PFSK-1 (cell line): ENCODE measurements around the gene MCTP1.

Experiments used
- FOXP2 ChIP-seq: optimal IDR thresholded peaks from 2 replicates; pipeline ENCODE3; 2011; ENCODE audit warnings: borderline replicate concordance, control low read depth, inconsistent platforms; ENCODE audit not compliant: insufficient read depth; ENCODE audit errors: extremely low read length, extremely low read depth
- POLR2AphosphoS5 ChIP-seq: IDR thresholded peaks from 2 replicates; pipeline ENCODE4 v1.6.1; 2012; ENCODE audit warnings: low read depth, mild to moderate bottlenecking, control low read depth, low read length, moderate library complexity
- SIN3A ChIP-seq: IDR thresholded peaks from 2 replicates; pipeline ENCODE4 v1.6.1; 2012; ENCODE audit warnings: mild to moderate bottlenecking, low read length, moderate library complexity, borderline replicate concordance; ENCODE audit not compliant: insufficient read depth
- TAF1 ChIP-seq: IDR thresholded peaks from 2 replicates; pipeline ENCODE4 v1.6.1; 2012; ENCODE audit warnings: low read length, control low read depth, borderline replicate concordance; ENCODE audit not compliant: insufficient read depth
- TF ChIP-seq, protein P1 (sequence below), 2 experiments: IDR thresholded peaks; 2 replicates each; pipeline versions ENCODE4 v1.6.1 to v1.8.0; 2011 to 2012; ENCODE audit warnings: low read depth in 2 of 2, low read length in 2 of 2, control low read depth in 1 of 2, inconsistent platforms in 1 of 2, mild to moderate bottlenecking in 1 of 2, moderate library complexity in 1 of 2; ENCODE audit not compliant: insufficient read depth in 1 of 2

The MCTP1 gene

DNA sequence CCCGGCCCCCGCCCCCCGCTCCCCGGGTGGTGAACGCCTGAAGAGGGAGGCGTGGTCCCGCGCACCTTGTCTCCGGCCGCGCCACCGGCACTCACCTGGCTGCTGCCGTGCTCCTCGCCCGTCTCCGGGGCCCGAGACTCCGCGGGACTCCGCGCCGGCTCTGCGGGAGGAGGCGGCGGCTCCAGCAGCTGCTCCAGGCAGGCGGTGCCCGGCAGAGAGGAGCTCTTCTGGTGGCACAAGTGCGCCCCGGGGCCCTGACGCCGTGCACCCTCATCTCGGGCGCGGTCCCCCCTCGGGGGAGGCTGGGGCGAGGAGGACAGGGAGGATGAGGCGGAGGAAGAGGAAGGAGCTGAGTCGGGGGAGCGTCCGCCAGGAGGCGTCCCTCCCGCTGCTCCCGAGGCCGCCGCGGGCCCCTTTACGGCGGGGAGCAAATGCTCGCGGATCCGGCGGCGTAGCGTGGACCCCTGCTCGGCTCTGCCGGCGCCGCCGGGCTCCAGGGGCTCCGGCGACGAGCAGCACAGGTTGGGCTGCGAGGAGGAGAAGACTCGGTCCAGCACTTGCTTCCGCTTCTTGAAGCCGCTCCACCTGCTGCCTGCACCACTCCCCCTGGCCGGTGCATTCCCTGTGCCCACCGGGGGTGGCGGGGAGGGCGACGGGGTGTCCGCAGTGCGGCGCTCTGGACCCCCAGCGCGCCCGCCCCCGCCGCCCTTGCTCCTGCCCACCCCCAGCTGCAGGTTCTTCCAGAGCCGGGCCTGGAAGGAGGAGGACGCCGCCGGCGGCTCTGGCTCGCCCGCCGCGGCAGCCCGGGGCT lies 928 bp downstream of the MCTP1 start:
- TF ChIP-seq FOXP2 (no peak), POLR2AphosphoS5 (no peak), TAF1 (no peak), SIN3A (no peak)
- TF ChIP-seq, protein P1, sequence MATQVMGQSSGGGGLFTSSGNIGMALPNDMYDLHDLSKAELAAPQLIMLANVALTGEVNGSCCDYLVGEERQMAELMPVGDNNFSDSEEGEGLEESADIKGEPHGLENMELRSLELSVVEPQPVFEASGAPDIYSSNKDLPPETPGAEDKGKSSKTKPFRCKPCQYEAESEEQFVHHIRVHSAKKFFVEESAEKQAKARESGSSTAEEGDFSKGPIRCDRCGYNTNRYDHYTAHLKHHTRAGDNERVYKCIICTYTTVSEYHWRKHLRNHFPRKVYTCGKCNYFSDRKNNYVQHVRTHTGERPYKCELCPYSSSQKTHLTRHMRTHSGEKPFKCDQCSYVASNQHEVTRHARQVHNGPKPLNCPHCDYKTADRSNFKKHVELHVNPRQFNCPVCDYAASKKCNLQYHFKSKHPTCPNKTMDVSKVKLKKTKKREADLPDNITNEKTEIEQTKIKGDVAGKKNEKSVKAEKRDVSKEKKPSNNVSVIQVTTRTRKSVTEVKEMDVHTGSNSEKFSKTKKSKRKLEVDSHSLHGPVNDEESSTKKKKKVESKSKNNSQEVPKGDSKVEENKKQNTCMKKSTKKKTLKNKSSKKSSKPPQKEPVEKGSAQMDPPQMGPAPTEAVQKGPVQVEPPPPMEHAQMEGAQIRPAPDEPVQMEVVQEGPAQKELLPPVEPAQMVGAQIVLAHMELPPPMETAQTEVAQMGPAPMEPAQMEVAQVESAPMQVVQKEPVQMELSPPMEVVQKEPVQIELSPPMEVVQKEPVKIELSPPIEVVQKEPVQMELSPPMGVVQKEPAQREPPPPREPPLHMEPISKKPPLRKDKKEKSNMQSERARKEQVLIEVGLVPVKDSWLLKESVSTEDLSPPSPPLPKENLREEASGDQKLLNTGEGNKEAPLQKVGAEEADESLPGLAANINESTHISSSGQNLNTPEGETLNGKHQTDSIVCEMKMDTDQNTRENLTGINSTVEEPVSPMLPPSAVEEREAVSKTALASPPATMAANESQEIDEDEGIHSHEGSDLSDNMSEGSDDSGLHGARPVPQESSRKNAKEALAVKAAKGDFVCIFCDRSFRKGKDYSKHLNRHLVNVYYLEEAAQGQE (IDR thresholded peaks at IDR 0.05; ENCODE audit: insufficient read depth in 1 of 2, low read depth in 2 of 2, low read length in 2 of 2): no peak

DNA sequence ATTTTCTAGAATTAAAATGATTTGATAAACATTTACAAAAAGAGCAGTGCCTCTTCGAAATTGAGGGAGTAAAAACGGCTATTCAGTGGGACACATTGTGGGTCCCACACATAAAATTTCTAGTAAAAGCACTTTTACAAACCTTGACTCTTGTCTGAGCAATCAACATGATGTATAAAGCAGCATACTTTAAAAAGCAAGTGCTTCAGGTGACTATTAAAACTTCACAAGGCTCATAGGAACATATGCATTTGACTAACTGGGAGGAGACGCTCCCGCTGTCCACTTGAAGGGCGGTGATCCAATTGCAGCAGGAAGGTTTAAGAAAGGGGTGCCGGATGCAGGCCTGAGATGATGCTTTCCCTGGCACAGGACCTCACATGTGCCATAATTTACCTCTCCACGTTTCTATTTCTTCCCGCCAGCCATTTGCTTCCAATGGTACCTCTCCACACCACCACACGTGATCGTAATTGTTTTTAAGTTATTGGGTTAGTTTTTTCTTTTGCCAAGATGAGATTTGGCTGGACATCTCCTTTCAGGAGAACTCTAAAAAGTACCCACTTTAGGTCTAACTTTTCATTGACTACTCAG lies 1.8 kb downstream of the MCTP1 start:
- no peak for TF ChIP-seq FOXP2
- no peak for TF ChIP-seq SIN3A
- TF ChIP-seq POLR2AphosphoS5: no peak
- no peak for TF ChIP-seq TAF1
- TF ChIP-seq, protein P1 (IDR thresholded peaks at IDR 0.05; ENCODE audit: insufficient read depth in 1 of 2, low read depth in 2 of 2, low read length in 2 of 2): no peak

DNA sequence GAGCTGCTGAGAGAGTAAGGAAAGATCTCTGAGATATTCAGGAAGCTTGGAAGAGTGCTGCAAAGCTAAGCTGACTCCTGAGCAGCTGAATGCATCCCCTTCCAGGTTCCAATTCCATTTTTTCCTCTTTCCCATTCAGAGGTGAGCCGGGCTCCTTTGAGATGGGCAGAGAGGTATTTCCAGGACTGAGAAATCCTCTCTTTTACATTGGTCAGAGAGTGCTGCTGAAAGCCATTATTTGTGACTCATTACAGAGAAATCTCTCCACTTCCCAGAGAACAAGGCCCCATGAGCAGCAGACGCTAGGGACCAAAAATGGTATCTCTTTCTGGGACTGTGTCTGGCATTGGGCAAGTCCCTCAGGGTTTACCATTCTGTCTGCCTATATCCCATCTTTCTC lies 3.7 kb downstream of the MCTP1 start:
- no peak for TF ChIP-seq FOXP2
- TF ChIP-seq SIN3A: no peak
- TF ChIP-seq TAF1: no peak
- TF ChIP-seq, protein P1 (IDR thresholded peaks at IDR 0.05; ENCODE audit: insufficient read depth in 1 of 2, low read depth in 2 of 2, low read length in 2 of 2): no peak
- no peak for TF ChIP-seq POLR2AphosphoS5

DNA sequence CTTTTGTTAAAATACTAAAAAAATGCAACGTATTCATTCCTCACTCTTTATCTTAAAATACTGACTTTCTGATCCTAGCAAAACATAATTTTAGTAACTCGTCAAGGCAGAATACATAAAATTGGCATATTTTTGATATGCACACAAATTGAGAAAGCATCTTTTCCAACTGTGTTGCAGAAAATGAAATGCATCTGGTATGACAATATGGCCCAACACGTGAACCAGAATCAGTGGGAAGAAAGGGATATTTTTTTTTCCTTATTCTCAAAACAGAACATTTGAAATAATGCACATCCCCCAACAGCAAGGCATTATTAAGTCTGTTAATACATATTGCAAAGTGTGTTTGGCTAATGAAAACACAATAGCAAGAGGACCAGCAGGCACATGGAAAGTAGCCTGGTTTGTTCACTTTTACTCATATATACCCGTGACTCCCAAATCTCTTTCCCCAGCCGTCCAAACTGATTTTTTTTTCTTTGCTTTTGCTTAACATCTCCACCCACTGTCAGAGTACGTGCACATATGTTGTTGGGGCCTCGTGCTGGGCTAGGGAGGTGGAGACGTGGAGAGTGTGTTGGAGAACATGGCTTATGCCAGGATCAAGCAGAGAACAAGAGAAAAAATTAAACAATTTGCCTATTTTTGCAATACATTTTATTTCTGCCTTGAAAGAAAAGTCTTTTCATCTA lies 4.3 kb downstream of the MCTP1 start:
- TF ChIP-seq TAF1: no peak
- no peak for TF ChIP-seq POLR2AphosphoS5
- no peak for TF ChIP-seq SIN3A
- TF ChIP-seq, protein P1 (IDR thresholded peaks at IDR 0.05; ENCODE audit: insufficient read depth in 1 of 2, low read depth in 2 of 2, low read length in 2 of 2): no peak
- no peak for TF ChIP-seq FOXP2
